Retina (tissue), 1 donor: ENCODE data around the gene DOHH.
"Not testable (repeated sequence)": the region's sequence is repeated elsewhere in the genome, so short reads cannot be mapped to it uniquely, and the experiment has no call there.

Experiments used
- DNase-seq: peaks from one replicate; pipeline ENCODE4 v3.0.0-alpha.2; 2016

The DOHH gene

GRCh38 chr19:3518659-3519058, 18.2 kb upstream of the DOHH start:
- DNase-seq: no peak

GRCh38 chr19:3518255-3518654, 17.8 kb upstream of the DOHH start:
- no peak for DNase-seq

- DNase-seq: no peak
These were observed 17.2 kb upstream of the DOHH start for GRCh38 chr19:3517638-3518037.

- DNase-seq: no peak
These were observed 16.3 kb upstream of the DOHH start for GRCh38 chr19:3516675-3517207.

DNA sequence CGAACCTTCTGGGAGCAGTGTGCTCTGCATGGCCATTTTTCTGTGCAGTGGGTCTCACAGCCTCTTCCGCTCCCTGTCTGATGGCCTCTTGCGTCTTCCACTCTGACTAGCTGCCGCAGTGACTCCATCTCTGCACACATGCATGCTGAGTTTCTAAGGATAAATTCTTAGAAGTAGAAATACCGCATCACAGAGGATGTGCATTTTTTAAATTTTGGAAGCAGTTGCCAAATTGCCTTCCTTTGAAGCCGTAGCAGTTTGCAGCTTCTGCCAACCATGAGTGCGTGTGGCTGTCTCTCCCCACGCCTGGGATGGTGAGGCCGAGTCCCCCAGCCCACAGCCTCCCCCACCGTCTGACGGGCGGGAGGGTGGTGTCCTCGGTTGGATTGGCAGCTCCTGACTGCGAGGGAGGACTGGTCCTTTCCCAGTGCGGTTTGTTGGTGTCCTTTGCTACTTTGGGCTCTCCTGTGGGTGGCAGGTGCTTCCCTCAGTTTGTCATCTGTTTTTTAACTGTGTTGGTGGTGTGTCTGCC, 15.5 kb upstream of the DOHH start:
- no peak for DNase-seq

GRCh38 chr19:3514930-3515329, 14.5 kb upstream of the DOHH start:
- no peak for DNase-seq

- DNase-seq: no peak
These were observed 13.0 kb upstream of the DOHH start for GRCh38 chr19:3513229-3514140.

DNA sequence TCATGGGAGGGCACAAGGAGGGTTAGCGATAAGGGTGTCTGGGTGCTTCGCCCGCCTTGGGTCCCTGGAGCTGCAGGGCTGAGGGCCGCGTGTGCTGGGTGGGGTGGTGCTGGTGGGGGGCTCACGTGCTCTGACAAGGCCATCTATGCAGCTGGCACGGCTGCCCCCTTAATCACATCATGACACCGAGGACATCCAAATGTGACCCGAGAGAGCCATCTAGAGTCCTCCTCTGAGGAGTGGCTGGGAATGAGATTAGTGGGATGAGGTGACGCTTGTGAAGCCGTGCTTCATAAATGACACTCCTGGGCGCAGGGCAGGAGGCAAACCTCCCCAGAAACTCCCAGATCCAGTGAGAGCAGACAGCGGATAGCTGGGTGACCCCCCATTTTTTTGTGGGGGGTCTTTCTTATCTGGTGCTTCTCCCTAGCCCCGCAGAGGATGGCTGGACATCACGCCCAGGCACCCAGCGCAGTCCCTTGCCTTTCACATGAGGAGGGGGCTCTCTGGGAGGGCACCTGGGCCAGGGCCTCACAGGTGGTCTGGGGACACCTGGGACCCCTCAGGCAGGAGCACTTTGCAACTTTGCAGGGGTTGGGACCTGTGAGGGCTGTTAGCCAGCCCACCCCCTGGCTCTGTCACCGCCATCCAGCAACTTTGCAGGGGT, 12.2 kb upstream of the DOHH start:
- no peak for DNase-seq

DNA sequence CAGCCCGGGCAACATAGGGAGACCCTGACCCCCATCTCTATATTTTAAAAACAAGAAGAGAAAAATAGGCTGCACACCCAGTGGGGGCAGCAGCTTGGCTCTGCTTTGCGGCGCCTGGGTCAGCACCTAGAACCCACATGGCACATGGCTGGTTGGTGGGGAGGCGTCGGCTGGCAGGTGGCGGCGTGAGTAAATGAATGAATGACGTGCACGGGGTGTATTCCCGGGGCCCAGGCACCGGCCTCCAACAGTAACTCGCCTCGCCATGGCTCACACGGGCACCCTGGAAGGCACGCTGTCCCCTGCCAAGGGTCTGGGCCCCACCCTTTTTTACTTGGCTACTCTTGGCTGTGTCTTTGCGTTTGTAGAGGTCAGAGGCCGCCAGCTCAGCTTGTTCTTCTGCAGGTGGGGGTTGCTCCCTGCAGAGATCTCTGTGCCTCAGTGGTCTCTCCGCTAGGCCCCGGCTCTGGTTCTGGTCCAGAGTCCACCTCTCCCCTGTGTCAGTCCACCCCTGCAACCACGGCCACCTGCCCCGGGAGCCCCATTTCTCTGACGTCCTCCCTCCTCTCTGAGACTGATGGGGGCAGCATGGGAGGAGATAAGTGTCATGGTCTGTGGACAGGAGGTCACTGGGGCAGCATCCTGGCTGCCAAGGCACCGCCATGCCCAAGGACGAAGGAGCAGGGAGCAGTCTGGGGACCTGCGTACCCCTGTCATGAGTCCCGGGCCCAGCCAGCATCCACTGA, 11.2 kb upstream of the DOHH start:
- DNase-seq: no peak

GRCh38 chr19:3510727-3511126, 10.3 kb upstream of the DOHH start:
- no peak for DNase-seq

DNA sequence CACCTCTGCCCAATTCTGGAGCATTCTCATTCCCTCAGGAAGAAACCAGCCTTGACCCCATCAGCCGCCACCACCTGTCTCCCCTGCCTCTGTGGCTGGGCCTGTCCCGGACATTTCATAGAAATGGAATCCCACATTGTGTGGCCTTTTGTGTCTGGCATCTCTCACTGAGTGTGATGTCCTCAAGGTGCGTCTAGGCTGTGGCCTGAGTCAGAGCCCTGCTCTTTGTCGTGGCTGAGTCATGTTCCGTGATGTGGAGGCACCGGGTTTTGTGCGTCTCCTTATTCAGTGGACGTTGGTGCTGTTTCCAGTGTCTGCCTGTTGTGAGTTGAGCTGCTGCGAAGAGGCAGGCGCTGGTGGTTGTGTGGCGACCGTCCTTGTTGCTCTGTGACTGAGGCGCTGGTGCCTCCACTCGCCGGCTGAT, 9.1 kb upstream of the DOHH start:
- DNase-seq: no peak

DNA sequence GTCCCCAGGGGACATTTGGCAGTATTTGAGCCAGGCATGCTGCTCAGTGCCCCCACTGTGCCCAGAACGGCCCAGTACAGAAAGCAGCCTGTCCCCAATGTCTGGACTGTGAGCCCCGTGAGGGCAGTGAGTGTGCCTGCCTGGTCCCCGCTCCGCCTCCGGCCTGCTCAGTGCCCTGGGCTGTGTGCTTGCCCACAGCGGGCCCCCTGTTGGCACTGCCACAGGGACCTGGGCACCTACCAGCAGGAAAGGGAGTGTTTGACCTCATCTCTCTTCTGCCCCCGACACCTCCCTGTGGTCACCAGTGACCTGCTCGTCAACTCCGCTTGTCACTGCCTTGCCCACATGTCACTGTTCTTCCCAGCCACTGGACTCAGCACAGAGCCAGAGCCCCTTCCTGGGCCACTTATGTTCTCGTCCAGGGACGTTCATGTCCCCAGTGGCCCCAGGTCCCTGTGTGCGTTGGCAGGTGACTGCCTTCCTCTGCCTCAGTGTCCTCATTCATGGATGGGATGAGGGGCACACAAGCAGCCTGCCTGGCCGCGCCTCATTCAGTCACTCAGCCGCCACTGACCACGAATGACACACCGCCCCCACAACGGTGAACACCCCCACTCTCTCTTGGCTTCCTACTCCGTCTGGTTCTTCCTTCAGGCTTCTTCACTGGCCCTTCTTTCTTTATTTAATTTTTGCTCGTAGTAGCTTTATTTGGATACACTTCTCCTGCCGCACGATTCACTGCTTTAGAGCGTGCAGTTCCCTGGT, 8.5 kb upstream of the DOHH start:
- DNase-seq: no peak

DNA sequence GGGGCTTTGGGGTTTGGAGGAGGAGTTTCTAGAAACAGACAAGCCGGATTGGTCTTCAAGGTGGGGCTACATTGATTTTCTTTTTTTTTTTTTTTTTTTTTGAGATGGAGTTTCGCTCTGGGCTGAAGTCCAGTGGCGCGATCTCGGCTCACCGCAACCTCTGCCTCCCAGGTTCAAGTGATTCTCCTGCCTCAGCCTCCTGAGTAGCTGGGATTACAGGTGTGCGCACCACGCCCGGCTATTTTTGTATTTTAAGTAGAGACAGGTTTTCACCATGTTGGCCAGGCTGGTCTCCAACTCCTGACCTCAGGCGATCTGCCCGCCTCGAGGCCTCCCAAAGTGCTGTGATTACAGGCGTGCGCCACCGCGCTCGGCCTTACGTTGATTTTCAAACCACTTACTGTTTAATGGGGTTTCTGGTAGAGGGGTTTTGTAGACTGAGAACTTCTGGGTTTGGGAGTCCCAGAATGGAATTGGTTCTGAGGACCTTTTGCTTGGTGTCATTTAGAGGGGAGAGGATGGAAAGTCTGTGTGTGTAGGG, 7.7 kb upstream of the DOHH start:
- not testable (repeated sequence) for DNase-seq

DNA sequence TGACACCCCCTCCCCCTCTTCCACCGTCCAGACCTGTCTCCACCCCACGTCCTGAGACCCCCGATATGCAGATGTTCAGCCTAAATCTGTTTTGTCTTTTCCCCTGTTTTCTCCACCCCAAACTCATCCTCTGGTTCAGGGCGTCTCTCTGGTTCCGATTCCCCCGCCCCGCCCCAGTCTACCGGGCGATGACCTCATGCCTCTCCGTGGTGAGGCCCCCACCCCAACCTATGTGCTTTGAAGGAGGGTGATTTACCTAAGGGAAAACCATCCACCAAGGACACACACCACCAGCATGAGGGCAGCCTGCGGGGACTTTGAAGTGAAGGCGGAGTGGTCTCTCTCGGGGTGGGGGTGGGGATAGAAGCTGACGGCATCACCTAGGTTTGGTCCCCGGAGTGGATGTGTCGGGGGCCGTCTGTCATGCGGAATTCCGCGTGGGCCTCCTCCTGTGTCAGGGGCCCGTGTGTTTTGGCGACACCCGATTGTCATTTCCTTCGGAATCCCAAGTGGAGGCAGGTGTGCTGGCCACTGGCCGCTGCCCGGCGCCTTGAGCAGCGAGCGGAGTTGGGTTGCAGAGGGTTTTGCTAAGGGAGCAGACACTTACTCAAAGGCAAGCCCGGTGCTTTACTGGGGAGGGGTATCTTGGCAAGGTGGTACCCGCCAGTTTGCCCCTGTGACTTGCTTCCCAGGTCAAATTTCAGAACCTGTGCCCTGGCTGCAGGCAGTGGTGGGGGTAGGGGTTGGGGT, 7.1 kb upstream of the DOHH start:
- DNase-seq: peak; percentile 36

DNA sequence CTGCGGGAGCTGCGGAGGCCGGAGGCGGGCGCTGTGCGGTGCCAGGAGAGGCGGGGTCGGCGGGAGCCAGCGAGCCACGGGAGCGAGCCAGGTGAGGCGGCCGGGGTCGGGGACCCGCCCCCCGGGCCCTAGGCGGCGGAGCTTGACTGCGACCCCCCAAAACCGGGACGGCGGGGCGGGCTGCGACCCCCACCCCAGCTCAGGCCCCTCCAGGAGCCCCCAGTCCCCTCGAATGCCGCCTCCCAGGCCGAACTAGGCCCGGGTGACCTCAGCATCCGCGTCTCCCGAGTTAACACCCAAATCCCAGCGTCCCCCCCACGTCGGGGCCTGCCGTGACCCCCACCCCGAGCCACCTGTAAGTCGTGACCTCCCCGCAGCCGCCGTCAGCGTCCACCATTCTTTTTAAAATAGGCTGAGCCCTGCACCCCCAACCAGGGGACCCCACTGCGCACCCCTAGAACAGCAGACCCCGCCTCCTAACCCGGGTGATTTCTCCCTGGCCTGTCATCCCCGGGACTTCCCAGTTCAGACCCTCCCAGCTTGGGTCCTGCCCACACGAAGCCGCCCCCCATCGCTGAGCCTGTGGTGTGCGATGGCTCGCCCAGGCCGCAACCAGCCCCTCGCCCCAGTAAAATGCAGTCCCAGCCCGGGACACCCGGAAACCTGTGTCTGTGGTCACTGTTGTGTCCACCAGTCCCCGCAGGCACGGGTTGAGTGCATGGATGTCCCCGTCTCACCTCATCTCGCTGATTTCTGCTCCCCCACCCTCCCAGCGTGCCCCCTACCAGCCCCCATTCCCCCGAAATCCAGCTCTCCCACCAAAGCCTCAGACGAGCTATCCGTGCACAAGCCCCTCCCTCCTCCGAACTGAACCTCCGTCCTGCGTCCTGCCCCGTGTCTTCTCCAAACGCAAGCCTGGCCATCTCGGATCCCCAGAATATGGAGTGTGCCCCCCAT, 6.2 kb upstream of the DOHH start:
- DNase-seq: no peak

DNA sequence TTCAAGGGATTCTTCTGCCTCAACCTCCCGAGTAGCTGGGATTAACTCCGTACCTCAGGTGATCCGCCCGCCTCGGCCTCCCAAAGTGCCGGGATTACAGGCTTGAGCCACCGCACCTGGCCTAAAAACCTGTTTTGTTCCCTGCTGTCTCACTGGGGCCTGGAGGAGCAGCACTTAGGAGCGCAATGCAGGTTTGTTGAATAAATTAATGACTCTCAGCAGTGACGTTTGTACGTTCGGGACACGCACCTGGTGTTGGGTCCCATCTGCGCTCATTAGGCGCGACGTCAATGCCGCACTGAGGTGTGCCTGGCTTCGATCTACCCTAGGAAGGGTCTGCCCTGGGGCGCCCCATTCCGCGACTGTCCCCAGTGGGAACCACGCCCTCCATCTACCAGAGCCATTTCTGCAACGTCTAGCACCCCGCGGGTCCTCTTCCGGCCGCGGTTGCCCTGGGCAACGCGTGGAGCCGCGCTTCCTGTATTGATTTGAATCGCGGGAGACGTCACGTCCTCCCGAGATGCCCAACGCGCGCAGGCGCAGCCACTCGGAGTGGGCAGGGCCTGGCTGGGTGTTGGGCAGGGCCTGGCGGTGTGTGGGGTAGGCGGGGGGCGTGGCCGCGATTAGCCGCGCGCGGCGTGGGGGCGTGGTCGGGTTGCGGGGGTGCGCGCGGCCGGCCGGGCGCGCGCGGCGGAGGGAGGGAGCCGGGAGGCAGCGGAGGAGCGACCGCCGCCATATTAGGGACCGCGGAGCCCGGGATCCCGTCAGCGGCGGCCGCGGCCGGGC, 5.3 kb upstream of the DOHH start, which contains the start of gene FZR1:
Gene FZR1, plus strand, starts transcription at position 714 of the 786 bp plus-strand sequence. CDS start 16,679 bp downstream, outside the sequence.
- peak; percentile 97 for DNase-seq

GRCh38 chr19:3504735-3505134, 4.3 kb upstream of the DOHH start:
- DNase-seq: no peak

- no peak for DNase-seq
These were observed 2.6 kb upstream of the DOHH start for GRCh38 chr19:3503036-3503572.

DNA sequence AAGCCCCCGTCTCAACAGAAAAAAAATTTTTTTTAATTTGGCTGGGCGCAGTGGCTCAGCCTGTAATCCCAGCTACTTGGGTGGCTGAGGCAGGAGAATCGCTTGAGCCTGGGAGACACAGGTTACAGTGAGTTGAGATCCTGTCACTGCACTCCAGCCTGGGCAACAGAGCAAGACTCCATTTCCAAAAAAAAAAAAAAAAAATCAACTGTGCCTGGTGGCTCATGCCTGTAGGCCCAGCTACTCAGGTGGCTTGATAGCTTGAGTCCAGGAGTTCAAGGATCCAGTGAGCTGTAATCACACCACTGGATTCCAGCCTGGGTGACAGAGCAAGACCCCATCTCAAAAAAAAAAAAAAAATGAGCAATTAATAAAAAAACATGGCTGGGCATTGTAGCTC, 1.3 kb upstream of the DOHH start:
- no peak for DNase-seq
